Endodermal cell (in vitro differentiated cells): ENCODE data around the gene USP21. TPM values are rescaled to one million over a fixed set of nuclear protein-coding genes. Genes with fewer than 3 reads are reported as not detected.

Experiments
- DNase-seq: peaks from one replicate; pipeline ENCODE4 v3.0.0-alpha.2; 2017
- H3K27ac ChIP-seq: 2 replicates; pipeline ENCODE4 v1.5.1; 2013; ENCODE audit warnings: mild to moderate bottlenecking, low read depth, low read length, moderate library complexity
- H3K27me3 ChIP-seq: 2 replicates; pipeline ENCODE4 v1.6.1; 2013; ENCODE audit warnings: mild to moderate bottlenecking, low read length, moderate library complexity; ENCODE audit not compliant: insufficient read depth, control insufficient read depth, poor library complexity, severe bottlenecking
- H3K36me3 ChIP-seq: 2 replicates; pipeline ENCODE4 v1.7.0; 2013; ENCODE audit warnings: mild to moderate bottlenecking, low read length, moderate library complexity; ENCODE audit not compliant: control insufficient read depth, insufficient read depth
- H3K4me1 ChIP-seq: one replicate; pipeline ENCODE4 v1.7.0; 2013; ENCODE audit warnings: low read length; ENCODE audit not compliant: control insufficient read depth, insufficient read depth
- H3K4me3 ChIP-seq: 2 replicates; pipeline ENCODE4 v1.5.1; 2013; ENCODE audit warnings: mild to moderate bottlenecking, low read length, moderate library complexity
- H3K9ac ChIP-seq: 2 replicates; pipeline ENCODE4 v1.6.1; 2013; ENCODE audit warnings: mild to moderate bottlenecking, low read length, moderate library complexity; ENCODE audit not compliant: poor library complexity, severe bottlenecking; ENCODE audit errors: extremely low read depth
- H3K9me3 ChIP-seq: 2 replicates; pipeline ENCODE4 v1.6.1; 2013; ENCODE audit warnings: mild to moderate bottlenecking, low read length, moderate library complexity; ENCODE audit not compliant: control insufficient read depth
- H3K27ac Mint-ChIP-seq: 2 replicates; pipeline ENCODE4 v1.8.0; 2020; ENCODE audit warnings: mixed read lengths
- H3K27me3 Mint-ChIP-seq: 2 replicates; pipeline ENCODE4 v1.8.0; 2021; ENCODE audit warnings: mild to moderate bottlenecking, mixed read lengths; ENCODE audit not compliant: insufficient read depth
- H3K36me3 Mint-ChIP-seq: 2 replicates; pipeline ENCODE4 v1.8.0; 2020; ENCODE audit warnings: low read depth, mixed read lengths
- H3K4me1 Mint-ChIP-seq: 2 replicates; pipeline ENCODE4 v1.8.0; 2020; ENCODE audit warnings: mixed read lengths
- H3K4me3 Mint-ChIP-seq: 2 replicates; pipeline ENCODE4 v1.8.0; 2020; ENCODE audit warnings: mild to moderate bottlenecking, moderate library complexity, mixed read lengths
- H3K9me3 Mint-ChIP-seq: 2 replicates; pipeline ENCODE4 v1.8.0; 2020; ENCODE audit warnings: mild to moderate bottlenecking, mixed read lengths
- CTCF ChIP-seq: fragments of 200-600 bp; sonication (generic); conservative IDR thresholded peaks from 2 replicates; pipeline ENCODE4 v1.5.0; 2021; ENCODE audit warnings: antibody characterized with exemption, mild to moderate bottlenecking
- WGBS, 2 experiments: methylation state at CpG; one replicate each; pipeline versions ENCODE4 v1.1.5 to v1.1.7; 2013; ENCODE audit warnings: missing lambda C conversion rate in 2 of 2, mixed read lengths in 1 of 2; ENCODE audit not compliant: insufficient coverage in 1 of 2, insufficient read length in 1 of 2; 5-methylcytosine and 5-hydroxymethylcytosine counted together
- total RNA-seq, 2 donors: library from RNA; stranded (reverse); fragmentation: NEBNext Ultra II Directional in 1 of 2; extraction: Animal tissue kit (Norgen Biotek cat#: 25700) in 1 of 2; gene quantifications; 2 replicates in 1 of 2; 3 replicates in 1 of 2; pipeline ENCODE4 v1.2.1, GENCODE V29; 2021

The USP21 gene
- total RNA-seq, 2 donors from 2014 or later, result 26.7 to 39.7 TPM

GRCh38 chr1:161199506-161200139, 40.3 kb downstream of the USP21 start:
- H3K27ac Mint-ChIP-seq, result no peak overlapping the region
- no peak overlapping the region for H3K4me3 ChIP-seq

GRCh38 chr1:161200421-161200991, 41.2 kb downstream of the USP21 start:
- Mint-ChIP-seq H3K27ac (peak overlapping the region; percentile 93), H3K4me1 (peaks cover 50% of the 10 kb centered on the region), H3K27me3 (no peaks in the 10 kb centered on the region), H3K9me3 (no peaks in the 10 kb centered on the region), H3K36me3 (peaks cover 19% of the 10 kb centered on the region), H3K4me3 (no peak overlapping the region)
- Histone ChIP-seq H3K36me3 (peaks cover 22% of the 10 kb centered on the region), H3K4me1 (peaks cover 18% of the 10 kb centered on the region), H3K9ac (no peak overlapping the region), H3K27me3 (no peaks in the 10 kb centered on the region), H3K4me3 (no peak overlapping the region), H3K9me3 (no peaks in the 10 kb centered on the region), H3K27ac (peak overlapping the region; percentile 70)
- peak; percentile 64 for DNase-seq
- WGBS, 2 experiments, result 47 to 74% methylated on average over 3 to 5 of the region's 5 CpGs
- no peak for TF ChIP-seq CTCF

More at GRCh38 chr1:161199506-161200139, 40.3 kb downstream of the USP21 start:
- no peak for TF ChIP-seq CTCF
- Histone ChIP-seq H3K9me3 (no peaks in the 10 kb centered on the region), H3K27ac (no peak overlapping the region), H3K36me3 (peaks cover 14% of the 10 kb centered on the region), H3K4me1 (peaks cover 18% of the 10 kb centered on the region), H3K9ac (no peak overlapping the region), H3K27me3 (no peaks in the 10 kb centered on the region)
- peaks cover 14% of the 10 kb centered on the region for H3K36me3 Mint-ChIP-seq
- H3K4me1 Mint-ChIP-seq, result peaks cover 50% of the 10 kb centered on the region
- no peaks in the 10 kb centered on the region for H3K9me3 Mint-ChIP-seq
- DNase-seq, result peak; percentile 45
- 53 to 80% methylated on average over 3 to 5 of the region's 5 CpGs for WGBS, 2 experiments
- no peaks in the 10 kb centered on the region for H3K27me3 Mint-ChIP-seq
- no peak overlapping the region for H3K4me3 Mint-ChIP-seq

GRCh38 chr1:161200992-161201835, 41.9 kb downstream of the USP21 start:
- no peak overlapping the region for H3K4me3 ChIP-seq
- Mint-ChIP-seq H3K27ac (peak overlapping the region; percentile 93), H3K9me3 (no peaks in the 10 kb centered on the region), H3K27me3 (no peaks in the 10 kb centered on the region), H3K36me3 (peaks cover 21% of the 10 kb centered on the region), H3K4me1 (peaks cover 50% of the 10 kb centered on the region), H3K4me3 (peak overlapping the region; percentile 88)
- peak overlapping the region; percentile 88 for H3K27ac ChIP-seq
- 85 to 93% methylated on average over 12 to 13 of the region's 13 CpGs for WGBS, 2 experiments
- H3K27me3 ChIP-seq, result no peaks in the 10 kb centered on the region
- DNase-seq, result peak; percentile 63
- H3K36me3 ChIP-seq, result peaks cover 29% of the 10 kb centered on the region
- H3K9me3 ChIP-seq, result no peaks in the 10 kb centered on the region
- H3K4me1 ChIP-seq, result peaks cover 18% of the 10 kb centered on the region
- H3K9ac ChIP-seq, result no peak overlapping the region
- TF ChIP-seq CTCF, result no peak
